WERI-Rb-1 (cell line): ENCODE measurements around the gene FLNB.

ENCODE experiments used
- DNase-seq: peaks from one replicate; pipeline ENCODE4 v3.0.0-alpha.2; 2020
- H3K27ac ChIP-seq: fragments of 250-450 bp; sonication (Bioruptor Pico); 2 replicates; pipeline ENCODE4 v1.5.1; 2020; ENCODE audit warnings: mild to moderate bottlenecking, moderate library complexity
- H3K27me3 ChIP-seq: fragments of 250-450 bp; sonication (Bioruptor Pico); 2 replicates; pipeline ENCODE4 v1.5.1; 2021; ENCODE audit warnings: mild to moderate bottlenecking, low read depth, moderate library complexity; ENCODE audit not compliant: insufficient read depth, severe bottlenecking
- H3K36me3 ChIP-seq: fragments of 250-450 bp; sonication (Bioruptor Pico); 2 replicates; pipeline ENCODE4 v1.5.1; 2020; ENCODE audit warnings: mild to moderate bottlenecking, moderate library complexity
- H3K4me3 ChIP-seq: 2 replicates; pipeline ENCODE4 v1.5.1; 2011; ENCODE audit warnings: low read depth, mild to moderate bottlenecking, control low read depth, low read length
- H3K9me3 ChIP-seq: fragments of 250-450 bp; sonication (Bioruptor Pico); 2 replicates; pipeline ENCODE4 v1.5.1; 2021; ENCODE audit warnings: mild to moderate bottlenecking, moderate library complexity; ENCODE audit not compliant: severe bottlenecking
- CTCF ChIP-seq: IDR thresholded peaks from 2 replicates; pipeline ENCODE4 v1.5.1; 2011; ENCODE audit warnings: low read depth, mild to moderate bottlenecking, control low read depth, inconsistent platforms, low read length

The FLNB gene

GRCh38 chr3:58144478-58145325 is 136.5 kb downstream of the FLNB start:
- Histone ChIP-seq H3K36me3 (peaks cover 11% of the 10 kb centered on the region), H3K9me3 (no peaks in the 10 kb centered on the region), H3K27ac (no peak overlapping the region), H3K4me3 (no peak overlapping the region), H3K27me3 (no peaks in the 10 kb centered on the region)
- TF ChIP-seq CTCF: no peak
- no peak for DNase-seq

GRCh38 chr3:58148049-58148448 is 139.8 kb downstream of the FLNB start:
- H3K36me3 ChIP-seq: peaks cover 14% of the 10 kb centered on the region
- TF ChIP-seq CTCF: no peak
- no peak overlapping the region for H3K4me3 ChIP-seq
- no peaks in the 10 kb centered on the region for H3K27me3 ChIP-seq
- no peak overlapping the region for H3K27ac ChIP-seq
- no peaks in the 10 kb centered on the region for H3K9me3 ChIP-seq
- DNase-seq: no peak

- Histone ChIP-seq H3K9me3 (no peaks in the 10 kb centered on the region), H3K27me3 (no peaks in the 10 kb centered on the region), H3K4me3 (no peak overlapping the region), H3K36me3 (peaks cover 11% of the 10 kb centered on the region), H3K27ac (no peak overlapping the region)
- TF ChIP-seq CTCF: no peak
- no peak for DNase-seq
These were observed 142.0 kb downstream of the FLNB start for GRCh38 chr3:58150130-58150809.

- H3K36me3 ChIP-seq: peaks cover 11% of the 10 kb centered on the region
- peak; percentile 14 for DNase-seq
- H3K9me3 ChIP-seq: no peaks in the 10 kb centered on the region
- H3K27me3 ChIP-seq: no peaks in the 10 kb centered on the region
- no peak overlapping the region for H3K27ac ChIP-seq
- TF ChIP-seq CTCF: no peak
- H3K4me3 ChIP-seq: no peak overlapping the region
These were observed 142.6 kb downstream of the FLNB start for GRCh38 chr3:58150810-58151199.

- no peaks in the 10 kb centered on the region for H3K27me3 ChIP-seq
- H3K9me3 ChIP-seq: no peaks in the 10 kb centered on the region
- peaks cover 16% of the 10 kb centered on the region for H3K36me3 ChIP-seq
- DNase-seq: no peak
- no peak for TF ChIP-seq CTCF
- no peak overlapping the region for H3K4me3 ChIP-seq
- no peak overlapping the region; the same call in 1 of the 2 replicates for H3K27ac ChIP-seq
These were observed 143.4 kb downstream of the FLNB start for GRCh38 chr3:58151637-58152036.
